NCI-H2107 (cell line): ENCODE results near the gene PSMD2.
"Not testable (repeated sequence)": the region's sequence is repeated elsewhere in the genome, so short reads cannot be mapped to it uniquely, and the experiment has no call there.

Experiments
- DNase-seq: peaks from one replicate; lab custom pipeline; 2025; lab: John Stamatoyannopoulos, UW

Gene PSMD2

GRCh38 chr3:184339451-184340135 lies 40.6 kb downstream of the PSMD2 start:
- not testable (repeated sequence) for DNase-seq

- peak; percentile 90 for DNase-seq
Measured at GRCh38 chr3:184341925-184342324, 42.9 kb downstream of the PSMD2 start.

GRCh38 chr3:184343200-184343876 lies 44.3 kb downstream of the PSMD2 start:
- no peak for DNase-seq

- no peak for DNase-seq
Measured at GRCh38 chr3:184344579-184345316, 45.7 kb downstream of the PSMD2 start.

- peak; percentile 84 for DNase-seq
Measured at GRCh38 chr3:184345317-184346144, 46.5 kb downstream of the PSMD2 start.

GRCh38 chr3:184346480-184347190 lies 47.6 kb downstream of the PSMD2 start:
- no peak for DNase-seq

- no peak for DNase-seq
Measured at GRCh38 chr3:184347321-184348056, 48.4 kb downstream of the PSMD2 start.

- DNase-seq: no peak
Measured at GRCh38 chr3:184348057-184348382, 49.0 kb downstream of the PSMD2 start.

GRCh38 chr3:184349563-184350470 lies 50.8 kb downstream of the PSMD2 start:
- DNase-seq: no peak

GRCh38 chr3:184350618-184351017 lies 51.6 kb downstream of the PSMD2 start:
- no peak for DNase-seq

GRCh38 chr3:184351511-184352148 lies 52.6 kb downstream of the PSMD2 start:
- no peak for DNase-seq

- DNase-seq: no peak
Measured at GRCh38 chr3:184352149-184352785, 53.2 kb downstream of the PSMD2 start.

- no peak for DNase-seq
Measured at GRCh38 chr3:184352897-184353545, 54.0 kb downstream of the PSMD2 start.

- DNase-seq: no peak
Measured at GRCh38 chr3:184353546-184353941, 54.5 kb downstream of the PSMD2 start.

GRCh38 chr3:184354121-184354728 lies 55.2 kb downstream of the PSMD2 start:
- DNase-seq: no peak

GRCh38 chr3:184354754-184355153 lies 55.7 kb downstream of the PSMD2 start:
- no peak for DNase-seq

- DNase-seq: no peak
Measured at GRCh38 chr3:184355261-184356040, 56.4 kb downstream of the PSMD2 start.
